Caco-2 (cell line): ENCODE results near the gene GPR157. TPM values are rescaled to one million over a fixed set of nuclear protein-coding genes. Genes with fewer than 3 reads are reported as not detected.

Experiments used
- BruUV-seq: library from RNA; stranded (reverse); fragments of 400-500 nt; replicated peaks from 2 replicates; lab custom pipeline; 2021; lab: Mats Ljungman, UMichigan
- CTCF ChIA-PET: fragments of 300-600 bp; sonication (Branson Sonifier 250); formaldehyde crosslinking; loops from one replicate; lab custom pipeline; 2022; ENCODE audit warnings: antibody characterized with exemption; lab: Charles Lee
- POLR2A ChIA-PET: fragments of 300-600 bp; sonication (Branson Sonifier 250); formaldehyde crosslinking; loops from one replicate; lab custom pipeline; 2022; ENCODE audit warnings: antibody characterized with exemption; lab: Charles Lee
- DNase-seq, 2 experiments: peaks; one replicate each; pipeline versions ENCODE4 v3.0.0 to v3.0.0-alpha.2; 2020 to 2022
- H3K27me3 ChIP-seq: replicated peaks from 2 replicates; pipeline ENCODE4 v1.6.0; 2011; ENCODE audit warnings: low read length; ENCODE audit not compliant: control insufficient read depth, insufficient read depth
- H3K36me3 ChIP-seq: 2 replicates; pipeline ENCODE4 v1.5.1; 2011; ENCODE audit warnings: low read length; ENCODE audit not compliant: control insufficient read depth, insufficient read depth
- H3K4me1 ChIP-seq: fragments of 250-450 bp; sonication (Bioruptor Pico); 2 replicates; pipeline ENCODE4 v1.5.1; 2020; ENCODE audit warnings: mild to moderate bottlenecking
- H3K4me3 ChIP-seq: 2 replicates; pipeline ENCODE4 v1.5.1; 2011; ENCODE audit warnings: low read depth, mild to moderate bottlenecking, control low read depth, low read length
- H3K9me3 ChIP-seq: fragments of 250-450 bp; sonication (Bioruptor Pico); 2 replicates; pipeline ENCODE4 v1.5.1; 2020; ENCODE audit warnings: mild to moderate bottlenecking, moderate library complexity
- H3K27ac Mint-ChIP-seq: one replicate; pipeline ENCODE4 v1.8.0; 2022; ENCODE audit warnings: mixed read lengths; ENCODE audit not compliant: unreplicated experiment
- H3K27me3 Mint-ChIP-seq: one replicate; pipeline ENCODE4 v1.8.0; 2022; ENCODE audit warnings: mixed read lengths; ENCODE audit not compliant: insufficient read depth, unreplicated experiment
- H3K36me3 Mint-ChIP-seq: one replicate; pipeline ENCODE4 v1.8.0; 2022; ENCODE audit warnings: mild to moderate bottlenecking, mixed read lengths; ENCODE audit not compliant: insufficient read depth, unreplicated experiment
- H3K4me1 Mint-ChIP-seq: one replicate; pipeline ENCODE4 v1.8.0; 2022; ENCODE audit warnings: low read depth, mixed read lengths; ENCODE audit not compliant: unreplicated experiment
- H3K4me3 Mint-ChIP-seq: one replicate; pipeline ENCODE4 v1.8.0; 2022; ENCODE audit warnings: mild to moderate bottlenecking, moderate library complexity, mixed read lengths; ENCODE audit not compliant: unreplicated experiment
- H3K9me3 Mint-ChIP-seq: one replicate; pipeline ENCODE4 v1.8.0; 2022; ENCODE audit warnings: mixed read lengths; ENCODE audit not compliant: unreplicated experiment
- intact Hi-C: fragments of 100-400 bp; cut with micrococcal nuclease; formaldehyde crosslinking; loops from one replicate; pipeline ENCODE4 v1.10.0; 2022; ENCODE audit not compliant: unreplicated experiment
- total RNA-seq: library from RNA; stranded (reverse); gene quantifications from 2 replicates; pipeline ENCODE4 v1.2.3, GENCODE V29; 2022
- TF ChIP-seq, protein P1 (sequence below), 2 experiments: fragments of 200-600 bp in 1 of 2; IDR thresholded peaks; 1 replicate in 1 of 2; 2 replicates in 1 of 2; pipeline versions ENCODE4 v1.5.1 to v1.8.0; 2011 to 2022; ENCODE audit warnings: antibody characterized with exemption in 1 of 2, control low read depth in 1 of 2, inconsistent platforms in 1 of 2, low read depth in 1 of 2, low read length in 1 of 2, mild to moderate bottlenecking in 1 of 2, moderate library complexity in 1 of 2; ENCODE audit not compliant: insufficient read depth in 1 of 2, severe bottlenecking in 1 of 2, unreplicated experiment in 1 of 2

GPR157 gene
- total RNA-seq, 1 experiment from 2014 or later: 17.2 TPM

DNA sequence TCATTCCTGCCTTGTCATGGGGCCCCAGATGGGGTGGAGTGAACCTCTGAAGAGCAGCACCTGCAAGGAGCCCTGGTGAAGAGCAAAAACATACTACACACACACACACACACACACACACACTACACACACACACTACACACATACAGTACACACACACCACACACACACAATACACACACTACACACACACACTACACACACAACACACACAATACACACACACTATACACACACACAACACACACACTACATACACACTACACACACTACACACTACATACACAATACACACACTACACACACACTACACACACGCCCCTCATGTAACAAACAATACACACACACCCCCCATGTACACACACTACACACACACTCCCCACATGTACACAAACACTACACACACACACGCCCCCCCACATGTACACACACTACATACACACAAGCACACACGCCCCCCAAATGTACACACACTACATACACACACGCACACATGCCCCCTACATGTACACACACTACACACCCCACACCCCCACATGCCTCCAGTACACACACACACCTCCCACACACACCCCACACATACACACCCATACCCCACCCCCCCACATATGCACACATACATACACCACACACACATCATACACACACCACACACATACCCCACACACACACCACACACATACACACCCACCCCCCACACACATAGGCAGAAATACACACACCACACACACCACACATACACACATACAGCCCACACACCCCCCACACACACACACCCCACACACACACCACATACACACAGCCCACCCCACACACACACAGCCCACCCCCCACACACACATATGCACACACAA is 68.8 kb downstream of the GPR157 start:
- Mint-ChIP-seq H3K36me3 (no peaks in the 10 kb centered on the region), H3K27ac (peak overlapping the region; percentile 4), H3K9me3 (no peaks in the 10 kb centered on the region), H3K27me3 (no peaks in the 10 kb centered on the region), H3K4me1 (peaks cover 8% of the 10 kb centered on the region), H3K4me3 (no peak overlapping the region)
- DNase-seq: no peak
- TF ChIP-seq, protein P1, sequence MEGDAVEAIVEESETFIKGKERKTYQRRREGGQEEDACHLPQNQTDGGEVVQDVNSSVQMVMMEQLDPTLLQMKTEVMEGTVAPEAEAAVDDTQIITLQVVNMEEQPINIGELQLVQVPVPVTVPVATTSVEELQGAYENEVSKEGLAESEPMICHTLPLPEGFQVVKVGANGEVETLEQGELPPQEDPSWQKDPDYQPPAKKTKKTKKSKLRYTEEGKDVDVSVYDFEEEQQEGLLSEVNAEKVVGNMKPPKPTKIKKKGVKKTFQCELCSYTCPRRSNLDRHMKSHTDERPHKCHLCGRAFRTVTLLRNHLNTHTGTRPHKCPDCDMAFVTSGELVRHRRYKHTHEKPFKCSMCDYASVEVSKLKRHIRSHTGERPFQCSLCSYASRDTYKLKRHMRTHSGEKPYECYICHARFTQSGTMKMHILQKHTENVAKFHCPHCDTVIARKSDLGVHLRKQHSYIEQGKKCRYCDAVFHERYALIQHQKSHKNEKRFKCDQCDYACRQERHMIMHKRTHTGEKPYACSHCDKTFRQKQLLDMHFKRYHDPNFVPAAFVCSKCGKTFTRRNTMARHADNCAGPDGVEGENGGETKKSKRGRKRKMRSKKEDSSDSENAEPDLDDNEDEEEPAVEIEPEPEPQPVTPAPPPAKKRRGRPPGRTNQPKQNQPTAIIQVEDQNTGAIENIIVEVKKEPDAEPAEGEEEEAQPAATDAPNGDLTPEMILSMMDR (IDR thresholded peaks at IDR 0.05; ENCODE audit: insufficient read depth in 1 of 2, low read depth in 1 of 2, low read length in 1 of 2, severe bottlenecking in 1 of 2, unreplicated experiment in 1 of 2): no peak
- POLR2A ChIA-PET: no interaction called here
- no peaks in the 10 kb centered on the region for H3K36me3 ChIP-seq
- no peaks in the 10 kb centered on the region for H3K27me3 ChIP-seq
- H3K4me3 ChIP-seq: no peak overlapping the region
- intact Hi-C loops: no loop called here
- no peaks in the 10 kb centered on the region for H3K4me1 ChIP-seq
- CTCF ChIA-PET: interaction anchor here (0.6 kb wide), 1 partner anchor 50 kb away, joined by 3 read pairs; no protein-coding TSS in a partner anchor
- no peaks in the 10 kb centered on the region for H3K9me3 ChIP-seq
- no TSS peak for BruUV-seq

DNA sequence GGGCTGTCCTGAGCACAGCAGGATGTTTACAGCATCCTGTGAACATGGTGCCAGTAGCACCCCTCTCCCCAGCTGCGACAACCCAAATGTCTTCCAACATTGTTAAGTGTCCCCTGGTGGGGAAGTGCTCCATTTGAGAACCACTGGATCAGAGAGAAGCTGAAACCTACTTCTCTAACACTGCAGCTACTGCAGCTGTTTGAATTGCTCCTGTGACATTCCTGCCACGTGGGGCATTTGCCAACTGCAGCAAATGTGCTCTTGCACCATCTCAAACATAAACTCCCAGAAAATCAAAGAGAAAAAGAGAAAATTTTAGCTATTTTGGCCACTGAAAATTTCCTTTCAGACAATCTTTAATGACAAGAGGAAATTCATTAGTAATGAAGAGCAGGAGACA is 70.4 kb downstream of the GPR157 start:
- TF ChIP-seq, protein P1 (IDR thresholded peaks at IDR 0.05; ENCODE audit: insufficient read depth in 1 of 2, low read depth in 1 of 2, low read length in 1 of 2, severe bottlenecking in 1 of 2, unreplicated experiment in 1 of 2): peak in 1 of 2 experiments; percentile 30
- no peaks in the 10 kb centered on the region for H3K36me3 ChIP-seq
- no peaks in the 10 kb centered on the region for H3K27me3 Mint-ChIP-seq
- no peak overlapping the region for H3K27ac Mint-ChIP-seq
- ChIA-PET CTCF (no interaction called here), POLR2A (no interaction called here)
- no peaks in the 10 kb centered on the region for H3K36me3 Mint-ChIP-seq
- no TSS peak for BruUV-seq
- H3K27me3 ChIP-seq: no peaks in the 10 kb centered on the region
- intact Hi-C loops: no loop called here
- no peaks in the 10 kb centered on the region for H3K4me1 ChIP-seq
- H3K9me3 ChIP-seq: no peaks in the 10 kb centered on the region
- peak in 1 of 2 experiments; percentile 22 for DNase-seq
- H3K4me3 ChIP-seq: no peak overlapping the region
- no peak overlapping the region for H3K4me3 Mint-ChIP-seq
- peaks cover 8% of the 10 kb centered on the region for H3K4me1 Mint-ChIP-seq
- H3K9me3 Mint-ChIP-seq: no peaks in the 10 kb centered on the region

DNA sequence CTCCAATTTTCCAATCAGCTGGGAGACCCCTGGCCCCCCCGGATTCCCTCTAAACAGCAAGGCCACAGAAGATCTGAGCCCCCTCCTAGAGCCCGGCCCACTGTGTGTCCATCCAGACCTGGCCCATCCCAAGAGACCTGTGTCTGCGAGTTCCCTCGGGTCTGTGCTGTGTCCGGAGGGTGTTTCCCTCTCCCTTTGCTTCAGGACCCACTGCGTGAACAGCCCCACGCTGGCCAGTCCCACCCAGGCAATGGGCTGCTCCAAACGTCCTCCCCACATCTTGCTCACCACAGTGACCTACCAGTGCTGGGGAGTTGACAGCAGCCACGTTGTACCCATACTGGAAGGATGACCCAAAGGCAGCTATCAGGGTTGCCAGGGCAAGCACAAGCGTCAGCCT is 71.1 kb downstream of the GPR157 start:
- ChIA-PET POLR2A (no interaction called here), CTCF (no interaction called here)
- TF ChIP-seq, protein P1 (IDR thresholded peaks at IDR 0.05; ENCODE audit: insufficient read depth in 1 of 2, low read depth in 1 of 2, low read length in 1 of 2, severe bottlenecking in 1 of 2, unreplicated experiment in 1 of 2): no peak
- DNase-seq: no peak
- no peak overlapping the region for H3K4me3 ChIP-seq
- Mint-ChIP-seq H3K36me3 (no peaks in the 10 kb centered on the region), H3K4me1 (peaks cover 8% of the 10 kb centered on the region), H3K4me3 (no peak overlapping the region), H3K9me3 (no peaks in the 10 kb centered on the region), H3K27ac (no peak overlapping the region), H3K27me3 (no peaks in the 10 kb centered on the region)
- no TSS peak for BruUV-seq
- H3K27me3 ChIP-seq: no peaks in the 10 kb centered on the region
- no peaks in the 10 kb centered on the region for H3K36me3 ChIP-seq
- no peaks in the 10 kb centered on the region for H3K9me3 ChIP-seq
- intact Hi-C loops: no loop called here
- H3K4me1 ChIP-seq: no peaks in the 10 kb centered on the region
